Astrocyte (in vitro differentiated cells and primary cell): Measurements from ENCODE around the gene TMEM89.

Experiments used
- EZH2 ChIP-seq: IDR thresholded peaks from 2 replicates; pipeline ENCODE4 v1.6.1; 2012; ENCODE audit warnings: mild to moderate bottlenecking, low read length, inconsistent platforms; ENCODE audit not compliant: insufficient read depth
- TF ChIP-seq, protein P1 (sequence below): IDR thresholded peaks from 2 replicates; pipeline ENCODE4 v1.5.1; 2011; ENCODE audit warnings: low read depth, mild to moderate bottlenecking, inconsistent platforms, low read length, moderate library complexity; ENCODE audit not compliant: insufficient read depth

DNA sequence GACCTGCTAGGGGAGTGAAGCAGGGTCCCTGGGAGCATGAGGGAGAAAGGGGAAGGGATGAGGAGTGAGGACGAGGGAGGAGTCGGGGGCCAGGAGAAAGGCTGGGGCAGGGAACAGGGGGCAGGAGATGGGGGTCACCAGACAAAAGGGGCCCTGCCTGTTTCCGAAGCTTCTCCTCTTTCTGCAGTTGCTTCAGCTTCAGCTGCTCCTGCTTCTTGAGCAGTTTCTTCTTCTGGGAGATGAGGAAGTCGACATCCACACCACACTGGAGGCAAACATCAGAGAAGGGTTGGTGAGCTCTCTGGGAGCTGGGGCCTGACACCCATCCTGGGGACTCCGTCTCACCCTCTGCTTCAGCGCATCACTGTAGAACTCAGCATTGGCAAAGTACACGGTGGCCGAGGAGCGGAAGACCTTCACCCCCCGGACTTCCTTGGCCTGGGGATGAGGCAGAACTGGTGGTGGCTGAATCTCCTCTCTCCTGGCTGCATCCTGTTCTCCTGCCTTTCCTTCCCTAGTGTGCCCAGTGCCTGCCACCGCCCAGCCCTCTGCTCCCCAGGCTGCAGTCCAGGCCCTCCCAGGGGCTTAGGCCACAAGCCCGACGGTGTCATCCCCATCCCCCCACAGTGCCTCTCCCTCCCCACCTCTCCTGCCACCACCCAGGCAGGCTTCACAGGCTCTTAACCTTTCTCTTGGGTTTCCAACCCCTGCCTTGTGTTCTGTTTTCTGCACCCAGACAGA is 6.9 kb upstream of the TMEM89 start:
- TF ChIP-seq, protein P1, sequence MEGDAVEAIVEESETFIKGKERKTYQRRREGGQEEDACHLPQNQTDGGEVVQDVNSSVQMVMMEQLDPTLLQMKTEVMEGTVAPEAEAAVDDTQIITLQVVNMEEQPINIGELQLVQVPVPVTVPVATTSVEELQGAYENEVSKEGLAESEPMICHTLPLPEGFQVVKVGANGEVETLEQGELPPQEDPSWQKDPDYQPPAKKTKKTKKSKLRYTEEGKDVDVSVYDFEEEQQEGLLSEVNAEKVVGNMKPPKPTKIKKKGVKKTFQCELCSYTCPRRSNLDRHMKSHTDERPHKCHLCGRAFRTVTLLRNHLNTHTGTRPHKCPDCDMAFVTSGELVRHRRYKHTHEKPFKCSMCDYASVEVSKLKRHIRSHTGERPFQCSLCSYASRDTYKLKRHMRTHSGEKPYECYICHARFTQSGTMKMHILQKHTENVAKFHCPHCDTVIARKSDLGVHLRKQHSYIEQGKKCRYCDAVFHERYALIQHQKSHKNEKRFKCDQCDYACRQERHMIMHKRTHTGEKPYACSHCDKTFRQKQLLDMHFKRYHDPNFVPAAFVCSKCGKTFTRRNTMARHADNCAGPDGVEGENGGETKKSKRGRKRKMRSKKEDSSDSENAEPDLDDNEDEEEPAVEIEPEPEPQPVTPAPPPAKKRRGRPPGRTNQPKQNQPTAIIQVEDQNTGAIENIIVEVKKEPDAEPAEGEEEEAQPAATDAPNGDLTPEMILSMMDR: no peak
- no peak for TF ChIP-seq EZH2
